Stimulated activated CD4-positive, alpha-beta T cell treated with anti-CD3 and anti-CD28 coated beads, TNF-alpha, amount 100 ng/mL, for 24 hours (primary cell): ENCODE results near the gene AHSP.
A peak's percentile ranks its signal among the peaks of the same experiment; 100 is the strongest.
"Not testable (repeated sequence)": the region's sequence is repeated elsewhere in the genome, so short reads cannot be mapped to it uniquely, and the experiment has no call there.

Experiments
- DNase-seq, 3 experiments: peaks; one replicate each; pipeline ENCODE4 v3.0.0-alpha.2; 2020; ENCODE audit warnings: low read depth in 3 of 3

AHSP gene

DNA sequence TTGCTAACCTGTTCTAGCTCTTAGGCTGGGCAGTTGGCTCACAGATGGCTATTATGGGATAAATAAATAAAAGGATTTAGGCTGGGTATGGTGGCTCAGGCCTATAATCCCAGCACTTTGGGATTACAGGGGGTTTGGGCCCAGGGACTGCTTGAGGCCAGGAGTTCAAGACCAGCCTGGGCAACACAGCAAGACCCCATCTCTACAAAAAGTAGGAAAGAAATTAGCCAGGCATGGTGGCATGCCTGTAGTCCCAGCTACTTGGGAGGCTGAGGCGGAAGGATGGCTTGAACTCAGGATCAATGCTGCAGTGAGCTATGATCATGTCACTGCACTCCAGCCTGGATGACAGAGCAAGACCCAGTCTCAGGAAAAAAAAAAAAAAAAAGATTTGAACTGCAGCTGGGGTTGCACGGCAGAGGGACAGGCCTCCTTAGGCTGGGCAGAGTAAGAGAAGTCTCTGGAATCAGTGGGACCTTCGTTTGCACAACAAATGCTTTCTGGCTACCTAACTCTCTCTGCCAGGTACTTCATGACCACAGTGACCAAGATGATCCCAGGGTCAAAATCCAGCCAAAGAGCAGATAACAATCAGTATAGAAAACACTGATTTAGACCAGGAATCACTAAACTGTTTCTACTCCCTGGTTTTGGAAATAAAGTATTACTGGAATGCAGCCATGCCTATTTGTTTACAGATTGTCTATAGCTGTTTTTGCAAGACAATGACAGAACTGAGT, 26.3 kb upstream of the AHSP start:
- no peak for DNase-seq

DNA sequence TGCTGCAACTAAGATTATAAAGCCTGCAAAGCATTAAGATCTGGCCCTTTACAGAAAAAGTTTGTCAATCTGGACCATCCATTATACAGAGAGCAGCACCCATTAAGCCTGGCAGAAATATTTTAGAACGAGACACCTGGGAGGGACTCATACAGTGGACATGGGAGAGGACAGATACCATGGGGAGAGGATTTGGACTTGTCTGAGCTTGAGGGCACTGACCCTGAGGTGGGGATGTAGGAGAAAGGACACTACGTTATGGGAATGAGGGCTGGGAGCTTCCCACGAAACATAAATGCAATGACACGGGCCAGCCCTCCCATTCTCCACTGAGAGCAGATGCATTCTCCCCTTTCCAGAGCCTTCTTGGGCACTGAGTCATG, 25.7 kb upstream of the AHSP start:
- no peak for DNase-seq

DNA sequence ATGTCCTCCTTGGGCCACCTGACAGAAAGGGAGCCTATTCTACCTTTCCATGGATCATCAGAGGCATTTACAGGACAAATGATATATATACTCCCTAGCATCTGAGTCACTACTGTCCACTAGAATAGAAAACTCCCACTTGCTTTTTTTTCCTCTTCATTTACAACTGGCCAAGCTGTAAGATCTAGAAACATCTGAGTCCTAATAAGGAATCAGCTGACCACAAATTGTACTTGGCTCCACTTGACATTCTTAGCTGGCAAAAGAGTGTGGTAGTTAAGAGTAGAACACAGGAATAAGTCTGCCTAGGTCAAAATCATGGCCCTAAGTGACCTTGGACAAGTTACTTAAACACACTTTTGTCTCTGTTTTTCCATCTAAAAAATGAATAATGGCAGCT, 24.7 kb upstream of the AHSP start:
- no peak for DNase-seq

DNA sequence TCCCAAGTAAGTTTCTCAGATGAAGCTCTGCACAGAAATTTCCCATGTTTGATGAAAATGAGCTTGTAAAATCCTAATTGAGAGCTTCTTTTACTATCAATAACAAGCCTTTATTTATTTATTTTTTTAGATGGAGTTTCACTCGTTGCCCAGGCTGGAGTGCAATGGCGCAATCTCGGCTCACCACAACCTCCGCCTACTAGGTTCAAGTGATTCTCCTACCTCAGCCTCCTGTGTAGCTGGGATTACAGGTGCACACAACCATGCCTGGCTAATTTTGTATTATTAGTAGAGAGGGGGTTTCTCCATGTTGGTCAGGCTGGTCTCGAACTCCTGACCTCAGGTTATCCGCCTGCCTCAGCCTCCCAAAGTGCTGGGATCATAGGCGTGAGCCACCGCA, 24.1 kb upstream of the AHSP start:
- DNase-seq, result not testable (repeated sequence)

DNA sequence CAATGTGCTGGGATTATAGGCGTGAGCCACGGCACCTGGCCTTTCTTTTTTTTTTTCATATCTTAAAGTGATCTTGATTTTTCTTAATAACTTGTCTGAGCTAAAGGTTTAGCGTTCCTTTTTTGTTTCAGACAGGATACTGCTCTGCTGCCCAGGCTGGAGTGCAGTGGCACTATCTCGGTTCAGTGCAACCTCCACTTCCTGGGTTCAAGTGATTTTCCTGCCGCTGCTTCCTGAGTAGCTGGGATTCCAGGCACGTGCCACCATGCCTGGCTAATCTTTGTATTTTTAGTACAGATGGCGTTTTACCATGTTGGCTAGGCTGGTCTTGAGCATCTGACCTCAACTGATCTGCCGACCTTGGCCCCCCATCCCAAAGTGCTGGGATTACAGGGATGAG, 23.5 kb upstream of the AHSP start:
- DNase-seq, result no peak

DNA sequence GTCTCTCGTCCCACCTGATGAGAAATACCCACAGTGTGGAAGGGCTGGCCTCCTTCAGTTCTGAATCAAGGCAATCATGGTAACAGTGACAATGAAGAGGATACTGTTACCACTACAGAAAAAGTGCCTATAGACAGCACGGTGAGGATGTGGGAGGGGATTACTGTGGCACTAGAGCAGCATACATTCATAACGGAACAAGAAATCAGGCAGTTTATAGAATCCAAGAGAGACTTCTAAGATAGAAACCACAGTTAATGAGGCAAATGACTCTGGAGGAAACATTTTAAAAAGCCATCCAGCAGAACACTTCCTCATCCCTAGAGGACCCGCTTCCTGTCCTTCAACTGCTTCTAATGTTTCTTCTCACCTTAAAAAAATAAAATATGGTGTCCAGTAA, 22.2 kb upstream of the AHSP start:
- no peak for DNase-seq

DNA sequence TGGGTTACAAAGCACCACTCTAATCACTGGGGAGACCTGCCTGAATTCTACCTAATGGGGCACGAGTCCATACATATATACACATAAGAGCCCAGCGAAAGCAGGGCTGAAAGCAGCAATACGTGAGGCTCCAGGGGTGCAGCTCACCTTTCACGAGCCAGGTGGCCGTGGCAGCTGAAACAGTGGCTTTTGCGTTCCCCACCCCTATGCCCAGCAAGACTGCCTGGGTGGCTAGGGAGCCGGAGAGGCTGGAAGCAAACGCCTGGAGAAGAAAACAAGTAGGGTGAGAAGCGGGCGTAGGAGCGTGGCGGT, 20.1 kb upstream of the AHSP start:
- no peak for DNase-seq

DNA sequence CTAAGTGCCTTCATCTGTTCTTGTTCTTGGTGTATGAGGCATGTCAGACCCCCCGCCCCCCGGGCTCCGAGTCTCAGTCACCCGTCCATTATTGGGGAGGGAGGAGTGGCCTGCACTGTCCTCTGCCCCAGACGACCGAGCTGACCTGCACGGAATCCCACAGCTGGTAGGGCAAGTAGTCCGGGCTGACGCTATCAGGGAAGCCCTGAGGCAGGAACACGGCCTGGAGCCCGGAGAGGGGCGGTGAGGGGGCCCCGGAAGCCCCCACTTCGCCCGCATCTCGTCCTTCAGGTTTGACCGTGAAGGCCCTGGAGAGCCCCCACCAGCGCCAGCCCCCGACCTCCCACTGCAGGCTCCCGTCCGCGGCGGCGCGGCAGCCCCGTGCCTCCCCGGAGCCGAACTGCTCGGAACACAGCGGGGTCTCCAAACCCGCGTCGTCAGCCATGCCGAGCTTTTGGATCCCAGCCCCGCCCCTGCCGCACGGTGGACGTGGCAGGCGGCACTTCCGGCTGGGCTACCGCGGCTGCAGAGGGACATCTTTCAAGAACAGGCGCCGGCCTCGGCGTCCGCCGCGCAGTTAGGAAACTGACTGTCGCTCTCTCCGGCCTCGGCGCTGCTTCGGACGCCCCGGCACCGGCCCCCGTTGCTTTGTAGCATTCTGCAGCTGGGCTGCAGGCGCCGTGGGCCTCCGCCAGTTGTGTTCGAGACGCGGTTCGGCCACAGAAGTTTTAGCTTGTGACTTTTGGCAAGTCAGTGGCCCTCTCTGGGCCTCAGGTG, 19.6 kb upstream of the AHSP start, which contains the start of gene RUSF1:
Gene RUSF1 (minus strand): TSS at position 463 of the 777 bp plus-strand sequence. CDS start 18 bp downstream, at position 445.
- DNase-seq, result peak; percentile 67 to 84 (median 70)

DNA sequence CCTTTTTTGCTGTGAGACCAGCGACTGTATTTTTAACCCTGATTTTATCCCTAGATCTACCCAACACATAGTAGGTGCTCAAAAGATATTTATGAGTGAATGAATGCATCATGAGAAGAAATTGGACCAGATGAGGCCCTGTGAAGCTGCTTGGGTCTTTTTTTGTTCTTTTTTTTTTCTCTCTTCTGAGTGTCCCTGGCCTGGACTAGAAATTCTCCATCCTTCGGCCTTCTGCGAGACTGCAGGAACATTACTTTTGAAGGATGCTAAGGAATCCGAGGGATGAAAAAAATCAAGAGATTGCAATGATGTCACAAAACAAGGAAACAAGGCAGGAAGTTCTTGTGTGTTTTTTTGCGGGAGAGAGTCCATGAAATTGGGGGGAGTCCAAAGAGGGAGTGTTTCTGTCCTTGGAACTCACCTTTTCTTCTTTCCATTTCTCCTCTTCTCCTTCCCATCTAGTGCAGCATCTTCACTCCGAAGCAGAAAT, 18.9 kb upstream of the AHSP start:
- no peak for DNase-seq

DNA sequence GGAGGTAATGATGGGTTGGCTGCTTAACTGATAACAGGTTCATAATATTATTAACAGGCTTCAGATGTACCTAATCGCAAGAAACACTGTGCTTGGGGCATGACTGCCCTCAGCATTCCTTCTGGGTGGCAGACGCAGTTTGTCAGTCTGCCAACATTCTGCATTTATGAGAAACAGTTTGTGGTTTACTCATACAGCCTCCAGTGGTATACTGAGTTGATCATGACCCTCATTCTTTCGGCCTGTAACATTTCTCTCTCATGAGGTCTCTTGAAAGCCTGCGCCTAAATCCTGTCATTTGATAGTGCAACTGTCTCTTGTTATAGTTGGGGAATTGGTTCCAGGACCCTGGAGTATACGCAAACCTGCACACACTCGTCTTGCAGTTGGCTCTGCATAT, 14.6 kb upstream of the AHSP start:
- DNase-seq, result no peak

DNA sequence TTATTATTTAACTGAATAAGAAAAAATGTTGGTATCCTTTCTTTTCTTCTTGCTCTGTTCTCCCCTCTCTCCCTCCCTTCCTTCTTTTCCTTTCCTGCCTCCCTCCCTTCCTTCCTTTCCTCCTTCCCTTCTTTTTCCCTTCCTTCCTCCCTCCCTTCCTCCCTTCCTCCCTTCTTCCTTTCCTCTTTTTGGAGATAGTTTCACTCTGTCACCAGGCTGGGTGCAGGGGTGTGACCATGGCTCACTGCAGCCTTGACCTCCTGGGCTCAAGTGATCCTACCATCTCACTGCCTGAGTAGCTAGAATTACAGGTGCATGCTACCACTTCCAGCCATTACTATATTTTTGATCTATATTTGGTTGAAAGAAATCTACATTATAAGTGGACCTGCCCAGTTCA, 13.8 kb upstream of the AHSP start:
- no peak for DNase-seq

DNA sequence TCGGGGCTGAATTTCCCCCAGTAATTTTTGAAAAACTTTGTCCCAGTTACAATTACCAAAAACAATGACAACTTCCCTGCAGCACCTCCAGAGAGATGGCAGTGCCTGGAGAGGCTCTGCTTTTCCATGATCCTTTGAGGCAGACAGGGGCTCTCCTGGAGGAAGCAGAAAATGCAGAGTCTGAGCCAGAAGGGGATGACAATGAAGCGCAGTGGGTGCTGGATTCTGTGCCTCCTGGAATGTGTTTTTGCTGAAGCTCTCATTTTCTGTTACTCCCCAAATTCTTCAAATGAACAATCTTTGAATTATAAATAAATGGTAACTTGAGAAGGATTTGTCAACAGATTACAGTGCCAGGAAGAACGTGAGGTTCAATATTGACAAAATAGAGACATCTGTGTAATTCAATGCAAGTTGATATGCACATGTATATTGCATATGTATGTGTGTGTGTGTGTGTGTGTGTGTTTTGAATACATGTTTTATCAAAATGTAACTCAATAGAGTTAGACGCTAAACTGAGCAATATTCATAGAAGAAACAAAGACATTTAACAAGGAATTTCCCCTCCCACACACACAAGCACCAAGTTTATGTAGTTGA, 9.8 kb upstream of the AHSP start:
- DNase-seq, result no peak

DNA sequence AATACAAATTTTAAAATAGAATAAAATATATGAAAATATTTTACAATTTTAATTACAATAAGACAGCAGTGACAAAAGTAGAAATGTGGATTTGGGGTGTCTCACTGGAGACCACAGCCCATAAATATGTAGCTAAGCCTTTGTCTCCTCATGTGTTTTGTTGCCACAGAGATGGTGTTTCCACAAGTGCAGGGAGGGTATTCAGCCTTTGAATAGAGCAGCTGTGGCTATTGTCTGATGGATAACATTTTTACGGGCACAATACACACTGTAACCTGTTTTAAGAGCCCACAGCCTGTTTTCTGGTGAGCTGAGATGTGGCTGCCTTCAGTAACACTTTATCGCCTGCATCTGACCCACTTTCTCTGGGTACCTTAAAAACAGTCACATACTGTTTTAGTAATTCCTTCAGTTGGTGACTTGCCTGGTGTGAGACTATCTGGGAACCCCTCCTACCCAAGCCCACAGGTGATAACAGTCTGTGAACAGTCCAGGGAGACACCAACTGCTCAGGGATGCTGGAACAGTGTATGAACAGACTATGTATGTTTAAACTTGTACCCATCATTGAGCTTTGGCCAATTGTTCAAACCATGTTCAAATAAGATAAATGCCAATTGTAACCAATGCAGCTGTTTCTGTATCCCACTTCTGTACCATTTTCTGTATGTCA, 7.8 kb upstream of the AHSP start:
- no peak for DNase-seq

DNA sequence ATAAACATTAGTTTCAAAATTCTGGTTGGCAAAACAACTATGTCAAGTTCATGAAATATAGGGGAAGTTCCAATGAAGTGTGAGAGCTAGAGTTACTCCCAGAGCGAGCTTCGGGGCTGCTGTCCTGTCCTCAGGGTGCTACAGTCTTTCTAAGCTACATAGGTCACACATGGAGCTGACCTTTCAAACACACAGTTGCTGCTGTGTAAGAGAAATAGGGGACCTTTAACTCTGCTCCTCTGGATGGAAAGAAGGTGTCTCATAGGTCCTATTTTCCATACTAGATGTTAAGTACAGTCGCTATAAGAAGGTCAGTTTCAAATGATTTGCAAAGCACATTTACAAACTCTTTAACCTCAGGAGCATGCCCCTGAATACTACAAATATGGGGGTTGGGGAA, 6.3 kb upstream of the AHSP start:
- DNase-seq, result no peak

DNA sequence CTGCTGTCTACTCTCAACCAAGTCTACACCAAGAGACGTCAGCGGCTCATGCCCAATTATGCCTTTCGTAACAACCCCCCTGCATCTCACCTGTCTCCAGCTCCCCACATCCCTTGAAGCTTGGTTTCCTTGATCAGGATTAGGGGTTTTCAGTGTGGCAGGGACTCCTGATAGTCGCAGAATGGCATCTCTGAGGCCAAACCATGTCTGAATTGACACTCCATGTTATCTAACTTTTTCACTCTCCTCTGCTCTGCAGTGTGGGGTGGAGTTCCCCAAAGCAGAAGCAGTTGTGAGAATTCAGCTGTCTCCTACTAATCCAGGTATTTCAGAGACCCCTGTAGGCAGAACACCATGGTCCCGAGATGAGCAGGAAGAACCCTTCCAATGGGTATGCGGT, 5.6 kb upstream of the AHSP start:
- no peak for DNase-seq

DNA sequence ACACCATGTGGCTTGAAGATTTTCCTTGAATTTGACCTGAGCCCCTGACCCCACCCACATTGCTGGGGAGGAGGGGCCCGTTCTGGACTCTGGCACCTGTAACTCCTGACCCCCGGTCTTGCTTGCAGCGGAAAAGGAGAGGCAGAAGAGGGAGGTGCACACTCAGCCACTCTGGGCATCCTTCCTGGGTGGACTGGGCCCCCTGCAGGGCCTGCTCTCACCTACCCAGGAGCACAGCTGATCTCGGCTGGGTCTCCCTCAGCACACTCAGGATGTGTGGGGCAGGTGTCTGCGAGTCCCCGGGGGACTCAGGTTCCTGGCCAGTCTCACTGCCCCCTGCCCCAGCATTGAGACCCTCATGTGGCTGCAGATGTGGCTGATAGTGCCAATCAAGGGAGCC, 3.9 kb upstream of the AHSP start:
- DNase-seq, result not testable (repeated sequence)

DNA sequence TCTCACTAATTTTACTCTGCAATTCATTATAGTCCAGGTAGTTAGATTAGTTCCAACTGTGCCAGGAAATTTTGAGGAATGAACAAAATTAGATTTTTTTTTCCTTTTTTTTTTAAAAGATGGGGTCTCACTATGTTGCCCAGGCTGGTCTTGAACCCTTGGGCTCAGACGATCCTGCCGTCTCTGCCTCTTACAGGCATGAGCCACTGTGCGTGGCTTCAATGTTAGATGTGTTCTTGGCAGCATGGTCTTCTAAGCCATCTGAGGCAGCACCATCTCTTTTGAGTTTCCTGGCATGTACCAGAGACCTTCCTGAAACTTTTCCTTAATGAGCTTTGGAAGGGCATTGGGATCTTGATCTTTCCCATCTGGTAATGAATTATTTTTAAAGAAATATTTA, 2.6 kb upstream of the AHSP start:
- DNase-seq, result no peak

DNA sequence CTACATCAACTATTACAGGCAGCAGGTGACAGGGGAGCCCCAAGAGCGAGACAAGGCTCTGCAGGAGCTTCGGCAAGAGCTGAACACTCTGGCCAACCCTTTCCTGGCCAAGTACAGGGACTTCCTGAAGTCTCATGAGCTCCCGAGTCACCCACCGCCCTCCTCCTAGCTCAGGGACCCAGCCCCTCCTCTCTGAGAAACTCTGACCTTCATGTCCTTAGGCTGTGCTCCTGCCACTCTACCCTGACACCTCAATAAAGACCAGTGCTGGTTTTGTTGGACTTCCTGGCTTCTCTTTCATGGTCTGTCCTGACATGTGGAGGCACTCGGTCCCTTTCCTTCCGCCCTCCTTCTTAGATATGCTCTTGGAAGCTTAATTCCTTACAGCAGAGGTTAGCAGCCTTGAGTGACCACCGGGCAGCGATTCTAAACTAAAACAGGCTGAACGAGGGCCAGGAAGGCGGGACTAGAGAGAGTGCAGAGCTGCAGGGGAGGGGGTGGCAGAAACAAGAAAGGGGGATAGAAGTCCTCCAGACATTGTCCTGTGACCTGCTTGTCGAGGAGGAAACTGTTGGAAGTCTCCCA, 915 bp downstream of the AHSP start:
- DNase-seq, result no peak

DNA sequence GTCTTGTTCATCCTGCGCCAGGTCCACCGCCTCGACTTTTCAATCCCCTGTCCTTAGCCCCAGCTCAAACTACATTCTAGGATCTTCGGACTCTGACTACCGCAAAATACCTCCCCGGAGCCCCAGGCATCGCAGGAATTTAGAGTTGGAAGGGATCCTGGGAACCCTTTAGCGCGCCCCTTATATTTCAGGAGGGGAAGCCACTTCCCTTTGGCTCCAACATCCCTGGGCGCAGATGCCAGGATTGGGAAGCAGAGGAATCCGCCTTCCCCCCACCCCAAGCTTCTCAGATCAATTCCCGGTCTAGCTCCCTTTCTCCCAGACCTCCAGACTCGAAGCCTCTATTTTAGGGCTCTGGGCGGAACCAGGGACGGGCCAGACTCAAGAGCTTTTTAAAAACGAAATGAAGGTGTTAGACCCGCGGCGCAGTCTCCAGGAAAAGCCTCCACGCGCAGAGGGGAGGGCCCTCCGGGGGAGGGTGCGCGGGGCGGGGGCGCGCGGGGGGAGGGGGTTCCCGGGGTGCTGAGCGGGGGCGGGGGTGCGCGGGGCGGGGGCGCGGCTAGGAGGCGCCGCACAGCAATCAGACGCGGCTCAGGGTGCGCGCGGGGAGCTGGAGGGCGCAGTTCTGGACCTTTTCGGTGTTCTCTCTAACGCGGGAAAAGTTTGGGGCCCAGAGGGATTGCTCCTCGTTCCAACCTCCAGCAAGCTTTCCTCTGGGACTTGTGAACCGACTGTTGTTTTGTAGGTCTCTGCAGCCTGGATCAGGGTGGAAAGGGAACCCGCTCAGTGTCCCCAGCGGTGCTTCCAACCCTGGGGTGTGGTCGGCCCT, 1.6 kb downstream of the AHSP start:
- no peak for DNase-seq

DNA sequence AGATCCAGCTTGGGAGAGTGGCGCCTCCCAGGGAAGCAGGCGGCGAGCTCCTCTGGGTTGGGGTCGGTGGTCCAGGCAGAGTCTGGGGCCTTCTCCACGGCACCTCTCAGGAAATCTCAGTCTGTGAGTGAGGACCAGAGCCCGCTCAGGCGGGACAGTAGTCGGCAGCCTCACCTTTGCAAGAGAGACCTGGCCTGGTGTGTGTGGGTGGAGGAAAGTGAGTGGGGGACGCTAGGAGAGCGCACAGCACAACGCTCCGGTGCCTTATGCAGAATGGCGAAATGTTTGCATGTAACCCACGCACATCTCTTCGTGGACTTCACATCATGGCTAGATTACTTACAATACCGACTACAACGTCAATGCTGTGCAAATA, 2.2 kb downstream of the AHSP start:
- DNase-seq, result no peak

DNA sequence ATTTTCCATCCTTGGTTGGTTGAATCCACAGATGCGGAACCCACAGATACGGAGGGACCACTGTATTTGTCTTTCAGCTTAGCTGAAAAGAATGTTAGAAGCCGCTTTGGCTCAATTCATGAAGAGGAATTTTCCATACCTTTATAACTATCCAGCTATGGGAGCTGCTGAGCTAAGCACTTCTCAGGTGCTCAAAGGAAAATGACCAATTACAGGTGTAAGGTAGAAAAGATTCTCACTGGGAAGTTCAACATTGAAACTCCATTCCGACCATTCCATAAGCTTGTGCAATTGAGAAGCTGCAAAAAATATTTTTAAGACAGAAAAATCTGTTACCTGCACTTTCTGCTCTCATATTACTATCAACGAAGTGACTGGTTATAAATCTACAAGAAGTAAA, 2.7 kb downstream of the AHSP start:
- DNase-seq, result no peak
